GM12875 (cell line): ENCODE data around the gene CMTM4.
"Not testable (repeated sequence)": the region's sequence is repeated elsewhere in the genome, so short reads cannot be mapped to it uniquely, and the experiment has no call there.

Source experiments
- H3K4me3 ChIP-seq: one replicate; pipeline ENCODE4 v1.5.1; 2011; ENCODE audit warnings: low read depth, low read length, control low read depth
- CTCF ChIP-seq: IDR thresholded peaks from 2 replicates; pipeline ENCODE4 v1.5.1; 2011; ENCODE audit warnings: low read depth, mild to moderate bottlenecking, control low read depth, inconsistent platforms, low read length, moderate library complexity, borderline replicate concordance; ENCODE audit not compliant: insufficient read depth

Gene CMTM4

GRCh38 chr16:66574081-66574480, 122.5 kb downstream of the CMTM4 start:
- no peak for TF ChIP-seq CTCF
- H3K4me3 ChIP-seq = no peak overlapping the region

- no peak for TF ChIP-seq CTCF
Observed at GRCh38 chr16:66572356-66572755, 124.2 kb downstream of the CMTM4 start.

GRCh38 chr16:66569827-66570405, 126.6 kb downstream of the CMTM4 start:
- no peak overlapping the region for H3K4me3 ChIP-seq
- TF ChIP-seq CTCF = no peak

More at GRCh38 chr16:66572356-66572755, 124.2 kb downstream of the CMTM4 start:
- no peak overlapping the region for H3K4me3 ChIP-seq

- TF ChIP-seq CTCF = no peak
- no peak overlapping the region for H3K4me3 ChIP-seq
Observed at GRCh38 chr16:66569131-66569530, 127.4 kb downstream of the CMTM4 start.

- no peak for TF ChIP-seq CTCF
- no peak overlapping the region for H3K4me3 ChIP-seq
Observed at GRCh38 chr16:66568355-66568754, 128.2 kb downstream of the CMTM4 start.

- H3K4me3 ChIP-seq = not testable (repeated sequence)
Observed at GRCh38 chr16:66567270-66567669, 129.3 kb downstream of the CMTM4 start.

- no peak for TF ChIP-seq CTCF
- no peak within 1 kb of the TSS for H3K4me3 ChIP-seq
Observed at GRCh38 chr16:66566051-66566901, 130.3 kb downstream of the CMTM4 start, which contains the start of gene CMTM1. CMTM1 (plus strand) TSS chr16:66566439; CDS start chr16:66566514, 75 bp downstream.
